Prostate gland (tissue), 2 donors: ENCODE data around the gene PSMB2. TPM values are rescaled to one million over a fixed set of nuclear protein-coding genes. Genes with fewer than 3 reads are reported as not detected.
A peak's percentile ranks its signal among the peaks of the same experiment; 100 is the strongest.

Source experiments
- DNase-seq: peaks from one replicate; pipeline ENCODE4 v3.0.0-alpha.2; 2019; ENCODE audit warnings: low spot score
- H3K27ac ChIP-seq, 2 donors: fragments of 200-600 bp; sonication (generic); 2 replicates each; pipeline ENCODE4 v1.5.1; 2017 to 2019
- H3K27me3 ChIP-seq: fragments of 200-600 bp; sonication (generic); replicated peaks from 2 replicates; pipeline ENCODE4 v1.5.1; 2019; ENCODE audit not compliant: insufficient read depth
- H3K36me3 ChIP-seq, 2 donors: fragments of 200-600 bp; sonication (generic); 1 replicate in 1 of 2; 2 replicates in 1 of 2; pipeline versions ENCODE4 v1.5.1 to v1.8.1; 2017 to 2019
- H3K4me1 ChIP-seq: fragments of 200-600 bp; sonication (generic); replicated peaks from 2 replicates; pipeline ENCODE4 v1.5.1; 2019
- H3K4me3 ChIP-seq, 2 donors: fragments of 200-600 bp; sonication (generic); 2 replicates each; pipeline ENCODE4 v1.5.1; 2017 to 2019
- H3K9me3 ChIP-seq: fragments of 200-600 bp; sonication (generic); 2 replicates; pipeline ENCODE4 v1.5.1; 2017
- CTCF ChIP-seq, 4 experiments: fragments of 200-600 bp in 2 of 4; fragments of 450-650 bp in 2 of 4; sonication (generic) in 2 of 4; IDR thresholded peaks; 1 replicate in 3 of 4; 2 replicates in 1 of 4; pipeline ENCODE4 v1.5.1; 2016 to 2019; ENCODE audit warnings: antibody characterized with exemption in 4 of 4, mild to moderate bottlenecking in 2 of 4, moderate library complexity in 2 of 4
- POLR2A ChIP-seq: fragments of 450-650 bp; IDR thresholded peaks from one replicate; pipeline ENCODE4 v1.6.1; 2016; ENCODE audit warnings: antibody characterized with exemption, mild to moderate bottlenecking
- POLR2AphosphoS5 ChIP-seq: sonication (generic); formaldehyde crosslinking; IDR thresholded peaks from one replicate; pipeline ENCODE4 v1.6.1; 2017; ENCODE audit warnings: antibody characterized with exemption
- WGBS: methylation state at CpG from one replicate; pipeline ENCODE4 v1.1.5; 2018; 5-methylcytosine and 5-hydroxymethylcytosine counted together
- intact Hi-C: fragments of 100-400 bp; cut with DNase I; formaldehyde crosslinking; loops from one replicate; pipeline ENCODE4 v1.14.2; 2022
- total RNA-seq, 2 donors: library from RNA; depleted of rRNA; stranded (reverse); fragments of >200 nt; gene quantifications; one replicate each; pipeline ENCODE4 v1.1.0, GENCODE V29; 2016

The PSMB2 gene
- total RNA-seq, 2 donors from 2014 or later: 53.6 to 64.8 TPM

GRCh38 chr1:35565742-35566133, 75.6 kb downstream of the PSMB2 start:
- Histone ChIP-seq H3K4me1 (peaks cover 4% of the 10 kb centered on the region), H3K27me3 (no peaks in the 10 kb centered on the region), H3K4me3 (no peak overlapping the region), H3K27ac (no peak overlapping the region), H3K9me3 (no peaks in the 10 kb centered on the region), H3K36me3 (no peaks in the 10 kb centered on the region)
- DNase-seq: no peak
- 84% methylated on average over 11 of the region's 11 CpGs for WGBS
- intact Hi-C loops: loop anchor here (2.0 kb wide), 1 partner anchor 115 kb away; no protein-coding TSS in a partner anchor
- no peak for TF ChIP-seq POLR2A
- TF ChIP-seq CTCF (IDR thresholded peaks at IDR 0.05): no peak
- no peak for TF ChIP-seq POLR2AphosphoS5

GRCh38 chr1:35564884-35565741, 76.2 kb downstream of the PSMB2 start:
- no peaks in the 10 kb centered on the region for H3K36me3 ChIP-seq
- peaks cover 7% of the 10 kb centered on the region for H3K4me1 ChIP-seq
- intact Hi-C loops: loop anchor here (2.0 kb wide), 1 partner anchor 114 kb away; no protein-coding TSS in a partner anchor
- no peak overlapping the region for H3K4me3 ChIP-seq
- no peaks in the 10 kb centered on the region for H3K27me3 ChIP-seq
- TF ChIP-seq CTCF (IDR thresholded peaks at IDR 0.05) (no peak), POLR2AphosphoS5 (no peak), POLR2A (no peak)
- H3K27ac ChIP-seq: no peak overlapping the region
- 88% methylated on average over 25 of the region's 28 CpGs for WGBS
- no peak for DNase-seq
- H3K9me3 ChIP-seq: no peaks in the 10 kb centered on the region

- H3K9me3 ChIP-seq: no peaks in the 10 kb centered on the region
- WGBS: 74% methylated on average over 9 of the region's 9 CpGs
- no peak overlapping the region for H3K27ac ChIP-seq
- no peaks in the 10 kb centered on the region for H3K27me3 ChIP-seq
- H3K36me3 ChIP-seq: no peaks in the 10 kb centered on the region
- H3K4me3 ChIP-seq: no peak overlapping the region
- no peak for TF ChIP-seq POLR2A
- peak; percentile 20 for TF ChIP-seq POLR2AphosphoS5
- peak; percentile 59 to 76 (median 76) for TF ChIP-seq CTCF (IDR thresholded peaks at IDR 0.05)
- intact Hi-C loops: loop anchor here (2.0 kb wide), 1 partner anchor 113 kb away; no protein-coding TSS in a partner anchor
- peak; percentile 71 for DNase-seq
- H3K4me1 ChIP-seq: peaks cover 7% of the 10 kb centered on the region
Observed at GRCh38 chr1:35564037-35564883, 77.1 kb downstream of the PSMB2 start.

GRCh38 chr1:35563166-35563565, 78.2 kb downstream of the PSMB2 start:
- Histone ChIP-seq H3K27me3 (no peaks in the 10 kb centered on the region), H3K27ac (no peak overlapping the region), H3K4me1 (peaks cover 7% of the 10 kb centered on the region), H3K9me3 (no peaks in the 10 kb centered on the region), H3K36me3 (no peaks in the 10 kb centered on the region), H3K4me3 (no peak overlapping the region)
- DNase-seq: no peak
- WGBS: 78% methylated on average over 12 of the region's 12 CpGs
- TF ChIP-seq CTCF (IDR thresholded peaks at IDR 0.05) (no peak), POLR2AphosphoS5 (no peak), POLR2A (no peak)
- intact Hi-C loops: no loop called here
